HCT116 (cell line): Measurements from ENCODE around the gene COL12A1. TPM values are rescaled to one million over a fixed set of nuclear protein-coding genes. Genes with fewer than 3 reads are reported as not detected.

Source experiments
- ATAC-seq: fragments of 200-7000 bp; cut with Tn5 transposase; 2 replicates; pipeline ENCODE4 v1.9.1; 2020; ENCODE audit warnings: mild to moderate bottlenecking, moderate library complexity
- BruUV-seq: library from RNA; stranded (reverse); fragments of 400-500 nt; replicated peaks from 2 replicates; lab custom pipeline; 2021; lab: Mats Ljungman, UMichigan
- CTCF ChIA-PET: fragments of 300-600 bp; sonication (Branson Sonifier 250); formaldehyde crosslinking; loops from one replicate; lab custom pipeline; 2021; ENCODE audit warnings: antibody characterized with exemption; lab: Charles Lee
- POLR2A ChIA-PET: fragments of 300-600, 350-600 bp; sonication (Branson Sonifier 250); formaldehyde crosslinking; loops from one replicate; lab custom pipeline; 2021; ENCODE audit warnings: antibody characterized with exemption; lab: Charles Lee
- RAD21 ChIA-PET, 2 experiments: fragments of 300-600 bp; sonication (Branson Sonifier 250); formaldehyde crosslinking; loops; one replicate each; lab custom pipeline; 2023; ENCODE audit warnings: low total read pairs in 2 of 2; ENCODE audit not compliant: uncharacterized antibody in 2 of 2, unreplicated experiment in 2 of 2, low non-redundant PET in 1 of 2; lab: Charles Lee
- DNase-seq: peaks from one replicate; pipeline ENCODE4 v3.0.0-alpha.2; 2010; ENCODE audit warnings: low read depth, low spot score
- H2AFZ ChIP-seq: fragments of 200-600 bp; shearing (Covaris generic), sonication (generic); 2 replicates; pipeline ENCODE4 v1.6.1; 2017; ENCODE audit warnings: low read depth, mixed run types, mixed read lengths, antibody characterized with exemption, low read length; ENCODE audit not compliant: poor library complexity, severe bottlenecking
- H3K27ac ChIP-seq: 2 replicates; pipeline ENCODE4 v1.5.1; 2012; ENCODE audit warnings: low read depth, low read length
- H3K27me3 ChIP-seq: fragments of 200-600 bp; sonication (generic); 2 replicates; pipeline ENCODE4 v1.6.1; 2016; ENCODE audit warnings: mixed run types, low read length, mixed read lengths; ENCODE audit not compliant: insufficient read depth
- H3K36me3 ChIP-seq, 2 experiments: fragments of 200-500 bp in 1 of 2; fragments of 200-600 bp in 1 of 2; sonication (Bioruptor generic) in 1 of 2; sonication (generic) in 1 of 2; 2 replicates each; pipeline versions ENCODE4 v1.5.1 to v1.6.1; 2014 to 2016; ENCODE audit warnings: low read length in 2 of 2, inconsistent platforms in 1 of 2, mixed read lengths in 1 of 2, mixed run types in 1 of 2; ENCODE audit not compliant: insufficient read depth in 2 of 2, control insufficient read depth in 1 of 2
- H3K4me1 ChIP-seq, 2 experiments: fragments of 200-600 bp in 1 of 2; sonication (generic) in 1 of 2; 2 replicates each; pipeline versions ENCODE4 v1.5.1 to v1.6.1; 2012 to 2017; ENCODE audit warnings: low read length in 2 of 2, inconsistent platforms in 1 of 2, mild to moderate bottlenecking in 1 of 2, mixed read lengths in 1 of 2, mixed run types in 1 of 2, moderate library complexity in 1 of 2; ENCODE audit not compliant: insufficient read depth in 2 of 2, control insufficient read depth in 1 of 2
- H3K4me2 ChIP-seq: fragments of 200-600 bp; sonication (generic); 2 replicates; pipeline ENCODE4 v1.6.1; 2017; ENCODE audit warnings: mixed run types, low read length, mixed read lengths
- H3K4me3 ChIP-seq, 2 experiments: fragments of 200-600 bp in 1 of 2; sonication (generic) in 1 of 2; replicated peaks in 1 of 2; 2 replicates each; pipeline ENCODE4 v1.5.1; 2011 to 2016; ENCODE audit warnings: low read length in 2 of 2, control low read depth in 1 of 2, low read depth in 1 of 2, mild to moderate bottlenecking in 1 of 2, mixed read lengths in 1 of 2, mixed run types in 1 of 2
- H3K79me2 ChIP-seq: fragments of 200-600 bp; sonication (generic); 2 replicates; pipeline ENCODE4 v1.6.1; 2017; ENCODE audit warnings: mild to moderate bottlenecking, mixed run types, low read length, moderate library complexity, mixed read lengths; ENCODE audit not compliant: insufficient read depth
- H3K9ac ChIP-seq: fragments of 200-600 bp; sonication (generic); 2 replicates; pipeline ENCODE4 v1.6.1; 2016; ENCODE audit warnings: low read length, mixed read lengths
- H3K9me2 ChIP-seq: fragments of 200-600 bp; sonication (generic), shearing (Covaris generic); 2 replicates; pipeline ENCODE4 v1.6.1; 2017; ENCODE audit warnings: mixed run types, mild to moderate bottlenecking, moderate library complexity; ENCODE audit not compliant: insufficient read depth
- H3K9me3 ChIP-seq, 2 experiments: fragments of 200-500 bp in 1 of 2; fragments of 200-600 bp in 1 of 2; sonication (Bioruptor generic) in 1 of 2; sonication (generic) in 1 of 2; 2 replicates each; pipeline ENCODE4 v1.6.1; 2014 to 2017; ENCODE audit warnings: low read length in 2 of 2, mixed read lengths in 2 of 2, inconsistent platforms in 1 of 2, low read depth in 1 of 2, mild to moderate bottlenecking in 1 of 2, mixed run types in 1 of 2, moderate library complexity in 1 of 2; ENCODE audit not compliant: control insufficient read depth in 1 of 2, insufficient read depth in 1 of 2
- H4K20me1 ChIP-seq: fragments of 200-600 bp; sonication (generic), shearing (Covaris generic); 2 replicates; pipeline ENCODE4 v1.6.1; 2017; ENCODE audit warnings: mixed run types, mild to moderate bottlenecking, moderate library complexity; ENCODE audit not compliant: insufficient read depth
- ATF3 ChIP-seq: IDR thresholded peaks from 2 replicates; pipeline ENCODE4 v1.6.1; 2012
- CTCF ChIP-seq, 3 experiments: fragments of 200-600 bp in 1 of 3; sonication (generic) in 1 of 3; IDR thresholded peaks in 2 of 3; conservative IDR thresholded peaks in 1 of 3; 2 replicates each; pipeline ENCODE4 v1.5.1; 2012 to 2017; ENCODE audit warnings: low read depth in 2 of 3, low read length in 2 of 3, antibody characterized with exemption in 1 of 3, borderline replicate concordance in 1 of 3, control low read depth in 1 of 3, mild to moderate bottlenecking in 1 of 3, mixed read lengths in 1 of 3, mixed run types in 1 of 3, moderate library complexity in 1 of 3; ENCODE audit not compliant: insufficient read depth in 1 of 3
- EGR1 ChIP-seq: IDR thresholded peaks from 2 replicates; pipeline ENCODE4 v1.6.1; 2012; ENCODE audit warnings: low read depth
- EZH2phosphoT487 ChIP-seq: fragments of 200-600 bp; IDR thresholded peaks from 2 replicates; pipeline ENCODE4 v1.6.1; 2018; ENCODE audit warnings: antibody characterized with exemption, borderline replicate concordance
- FOSL1 ChIP-seq: IDR thresholded peaks from 2 replicates; pipeline ENCODE4 v1.6.1; 2012; ENCODE audit warnings: low read depth
- RAD21 ChIP-seq: IDR thresholded peaks from 2 replicates; pipeline ENCODE4 v1.6.1; 2012; ENCODE audit warnings: low read depth, mild to moderate bottlenecking
- intact Hi-C: fragments of 100-400 bp; cut with micrococcal nuclease; formaldehyde crosslinking; loops from 2 replicates; pipeline ENCODE4 v1.10.0; 2022
- total RNA-seq: library from RNA; stranded (reverse); gene quantifications from one replicate; pipeline ENCODE4 v1.2.1, GENCODE V29; 2021; ENCODE audit not compliant: unreplicated experiment

COL12A1 gene
- total RNA-seq, 1 experiment from 2014 or later = 23.5 TPM

GRCh38 chr6:75210885-75211739, 5.3 kb upstream of the COL12A1 start:
- H3K9me3 ChIP-seq = no peaks in the 10 kb centered on the region
- RAD21 ChIA-PET = no interaction called here
- H3K9ac ChIP-seq = no peak overlapping the region
- CTCF ChIA-PET = interaction anchor here (0.8 to 4.4 kb wide), 19 partner anchors 8 to 1885 kb away, joined by 3 to 33 read pairs (median 4); no protein-coding TSS in a partner anchor
- no peaks in the 10 kb centered on the region for H3K36me3 ChIP-seq
- no peaks in the 10 kb centered on the region for H4K20me1 ChIP-seq
- intact Hi-C loops = loop anchor here (1.0 kb wide), 2 partner anchors 315 to 1356 kb away; no protein-coding TSS in a partner anchor
- peaks cover 4 to 17% of the 10 kb centered on the region in 2 experiments for H3K4me1 ChIP-seq
- peak overlapping the region; percentile 81 for H2AFZ ChIP-seq
- no peak overlapping the region for H3K27ac ChIP-seq
- ATAC-seq = no peak
- POLR2A ChIA-PET = no interaction called here
- BruUV-seq = no TSS peak
- no peaks in the 10 kb centered on the region for H3K9me2 ChIP-seq
- peak overlapping the region; percentile 29; the same call in 1 of the 2 replicates for H3K4me2 ChIP-seq
- TF ChIP-seq EZH2phosphoT487 (no peak), FOSL1 (no peak), ATF3 (no peak), EGR1 (no peak), RAD21 (peak; percentile 80), CTCF (IDR thresholded peaks at IDR 0.05 in 2 of 3, conservative IDR thresholded peaks at IDR 0.05 in 1 of 3; ENCODE audit: borderline replicate concordance in 1 of 3, insufficient read depth in 1 of 3, low read depth in 2 of 3, low read length in 2 of 3) (peak; percentile 63 to 81 (median 67))
- TF ChIP-seq, all 23 proteins: peak for 2
- no peaks in the 10 kb centered on the region for H3K79me2 ChIP-seq
- no peaks in the 10 kb centered on the region for H3K27me3 ChIP-seq
- DNase-seq = no peak
- no peak overlapping the region for H3K4me3 ChIP-seq
